Endothelial cell of umbilical vein (primary cell): ENCODE measurements around the gene PAXX.

Experiments
- FOS ChIP-seq: IDR thresholded peaks from 2 replicates; pipeline ENCODE4 v1.6.1; 2011; ENCODE audit warnings: mild to moderate bottlenecking, low read length, moderate library complexity, borderline replicate concordance; ENCODE audit not compliant: insufficient read depth
- POLR2A ChIP-seq: IDR thresholded peaks from 2 replicates; pipeline ENCODE4 v1.6.1; 2012; ENCODE audit warnings: low read depth, mild to moderate bottlenecking, control low read depth, low read length
- TF ChIP-seq, protein P1 (sequence below), 2 donors: IDR thresholded peaks; 1 replicate in 1 of 2; 2 replicates in 1 of 2; pipeline ENCODE4 v1.5.1; 2011; ENCODE audit warnings: low read length in 2 of 2, mild to moderate bottlenecking in 2 of 2, moderate library complexity in 2 of 2, control low read depth in 1 of 2, inconsistent platforms in 1 of 2, low read depth in 1 of 2; ENCODE audit not compliant: insufficient read depth in 1 of 2; ENCODE audit errors: extremely low read depth in 1 of 2

DNA sequence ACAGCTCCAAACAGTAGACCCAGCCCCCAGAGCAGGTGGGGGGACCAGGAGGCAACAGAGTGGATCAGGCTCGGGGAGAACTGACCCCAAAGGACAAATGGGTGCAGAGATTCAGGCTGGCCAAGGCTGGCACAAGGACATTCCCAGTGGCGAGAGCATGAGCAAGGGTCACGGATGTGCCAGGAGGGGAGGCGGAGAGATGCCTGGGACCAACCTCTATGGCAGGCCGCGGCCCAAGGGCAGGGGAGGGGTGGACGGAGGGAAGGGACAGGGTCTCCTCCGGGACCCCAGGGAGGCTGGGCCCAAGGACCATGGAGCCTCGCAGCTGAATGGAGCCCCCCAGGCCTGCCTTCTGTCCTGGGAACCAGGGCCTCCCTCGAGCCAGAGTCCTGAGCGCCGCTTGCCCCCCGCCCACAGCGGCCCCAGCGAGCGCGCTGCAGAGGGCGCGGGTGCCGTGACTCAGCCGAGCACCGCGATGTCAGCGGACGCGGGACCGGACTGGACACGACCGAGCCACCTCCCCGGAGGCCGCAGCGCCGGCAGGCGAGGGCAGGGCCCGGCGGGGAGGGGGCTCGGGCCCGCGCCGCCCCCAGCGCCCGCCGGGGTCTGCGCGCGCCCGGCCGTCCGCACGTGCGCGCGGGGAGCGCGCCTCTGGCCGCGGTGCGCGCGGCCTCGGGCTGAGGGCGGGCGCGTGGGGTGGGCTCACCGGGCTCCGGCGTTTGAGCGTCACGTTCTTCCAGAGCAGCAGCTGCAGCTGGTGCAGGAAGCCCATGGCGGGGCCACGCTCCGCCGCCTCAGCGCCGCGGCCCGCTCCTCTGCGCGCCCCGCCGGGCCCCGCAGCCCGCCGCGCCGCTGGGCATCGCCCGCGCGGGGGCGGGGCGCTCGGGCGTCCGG is 35.4 kb downstream of the PAXX start, which contains the start of gene ABCA2:
- TF ChIP-seq, protein P1, sequence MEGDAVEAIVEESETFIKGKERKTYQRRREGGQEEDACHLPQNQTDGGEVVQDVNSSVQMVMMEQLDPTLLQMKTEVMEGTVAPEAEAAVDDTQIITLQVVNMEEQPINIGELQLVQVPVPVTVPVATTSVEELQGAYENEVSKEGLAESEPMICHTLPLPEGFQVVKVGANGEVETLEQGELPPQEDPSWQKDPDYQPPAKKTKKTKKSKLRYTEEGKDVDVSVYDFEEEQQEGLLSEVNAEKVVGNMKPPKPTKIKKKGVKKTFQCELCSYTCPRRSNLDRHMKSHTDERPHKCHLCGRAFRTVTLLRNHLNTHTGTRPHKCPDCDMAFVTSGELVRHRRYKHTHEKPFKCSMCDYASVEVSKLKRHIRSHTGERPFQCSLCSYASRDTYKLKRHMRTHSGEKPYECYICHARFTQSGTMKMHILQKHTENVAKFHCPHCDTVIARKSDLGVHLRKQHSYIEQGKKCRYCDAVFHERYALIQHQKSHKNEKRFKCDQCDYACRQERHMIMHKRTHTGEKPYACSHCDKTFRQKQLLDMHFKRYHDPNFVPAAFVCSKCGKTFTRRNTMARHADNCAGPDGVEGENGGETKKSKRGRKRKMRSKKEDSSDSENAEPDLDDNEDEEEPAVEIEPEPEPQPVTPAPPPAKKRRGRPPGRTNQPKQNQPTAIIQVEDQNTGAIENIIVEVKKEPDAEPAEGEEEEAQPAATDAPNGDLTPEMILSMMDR (IDR thresholded peaks at IDR 0.05; ENCODE audit: extremely low read depth in 1 of 2, insufficient read depth in 1 of 2, low read depth in 1 of 2, low read length in 2 of 2): no peak
- TF ChIP-seq FOS (no peak), POLR2A (no peak)
